ENCODE data around the gene PDYN. TPM values are rescaled to one million over a fixed set of nuclear protein-coding genes. Genes with fewer than 3 reads are reported as not detected.

Gene PDYN
- total RNA-seq, 1 experiment from 2014 or later, result not detected

DNA sequence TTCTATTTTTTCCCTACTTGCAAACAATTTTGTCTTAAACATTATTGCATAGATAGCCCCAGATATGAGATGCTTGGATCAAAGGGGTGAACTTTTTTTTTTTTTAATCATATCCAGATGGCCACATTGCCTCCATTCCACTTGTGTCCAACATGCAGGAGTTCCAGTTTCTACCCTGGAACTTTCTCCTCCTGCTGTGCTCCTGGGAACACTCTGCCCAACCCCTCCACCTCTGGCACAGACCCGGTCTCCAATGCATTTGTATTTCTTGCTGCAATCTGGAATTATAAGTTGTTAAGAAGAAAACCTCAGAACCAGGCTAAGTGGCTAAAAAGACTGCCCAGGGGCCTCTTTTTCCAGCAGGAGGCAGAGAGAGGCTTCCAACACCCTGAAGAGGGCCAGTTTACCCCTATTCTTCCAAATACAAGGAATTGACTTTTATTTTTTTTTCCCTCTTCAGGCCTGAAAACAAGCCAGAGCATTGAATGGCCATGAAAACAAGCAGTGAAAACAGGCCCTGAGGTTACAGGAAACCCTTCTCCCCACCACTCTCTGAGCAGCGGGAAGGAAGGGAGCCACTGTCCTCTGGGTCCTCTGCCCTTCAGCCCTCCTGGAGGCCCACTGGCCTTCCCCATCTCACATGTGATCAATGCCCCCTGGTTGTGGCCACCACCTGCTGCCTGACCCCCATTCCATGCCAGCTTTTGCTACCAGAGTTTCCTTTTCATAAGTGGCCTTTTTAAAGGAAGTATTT, 44.3 kb downstream of the PDYN start:
- CTCF ChIA-PET, result no interaction called here

GRCh38 chr20:1947535-1947846, 46.4 kb downstream of the PDYN start:
- TF ChIP-seq EZH2 (IDR thresholded peaks at IDR 0.05; ENCODE audit: low read depth), result no peak
- TF ChIP-seq, protein P1, sequence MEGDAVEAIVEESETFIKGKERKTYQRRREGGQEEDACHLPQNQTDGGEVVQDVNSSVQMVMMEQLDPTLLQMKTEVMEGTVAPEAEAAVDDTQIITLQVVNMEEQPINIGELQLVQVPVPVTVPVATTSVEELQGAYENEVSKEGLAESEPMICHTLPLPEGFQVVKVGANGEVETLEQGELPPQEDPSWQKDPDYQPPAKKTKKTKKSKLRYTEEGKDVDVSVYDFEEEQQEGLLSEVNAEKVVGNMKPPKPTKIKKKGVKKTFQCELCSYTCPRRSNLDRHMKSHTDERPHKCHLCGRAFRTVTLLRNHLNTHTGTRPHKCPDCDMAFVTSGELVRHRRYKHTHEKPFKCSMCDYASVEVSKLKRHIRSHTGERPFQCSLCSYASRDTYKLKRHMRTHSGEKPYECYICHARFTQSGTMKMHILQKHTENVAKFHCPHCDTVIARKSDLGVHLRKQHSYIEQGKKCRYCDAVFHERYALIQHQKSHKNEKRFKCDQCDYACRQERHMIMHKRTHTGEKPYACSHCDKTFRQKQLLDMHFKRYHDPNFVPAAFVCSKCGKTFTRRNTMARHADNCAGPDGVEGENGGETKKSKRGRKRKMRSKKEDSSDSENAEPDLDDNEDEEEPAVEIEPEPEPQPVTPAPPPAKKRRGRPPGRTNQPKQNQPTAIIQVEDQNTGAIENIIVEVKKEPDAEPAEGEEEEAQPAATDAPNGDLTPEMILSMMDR (conservative IDR thresholded peaks at IDR 0.05), result no peak
- Histone ChIP-seq H3F3A (ENCODE audit: insufficient read depth, low read depth) (no peaks in the 10 kb centered on the region), H3K4me1 (replicated peaks; ENCODE audit: insufficient read depth) (0 out of 2 replicates have a peak, but pooled peaks cover 4% of the 10 kb centered on the region), H3K27ac (no peak overlapping the region), H3K4me3 (no peak overlapping the region), H3K36me3 (ENCODE audit: low read depth) (no peaks in the 10 kb centered on the region), H3K4me2 (no peak overlapping the region), H3K79me2 (ENCODE audit: low read depth) (no peaks in the 10 kb centered on the region), H2AFZ (no peak overlapping the region), H4K20me1 (ENCODE audit: insufficient read depth) (no peaks in the 10 kb centered on the region), H3K9me2 (ENCODE audit: insufficient read depth) (no peaks in the 10 kb centered on the region), H3K27me3 (ENCODE audit: insufficient read depth, low read depth) (peaks cover 18% of the 10 kb centered on the region; the same call in 1 of the 2 replicates), H3K9me3 (ENCODE audit: insufficient read depth, low read depth) (no peaks in the 10 kb centered on the region)
- intact Hi-C loops (cut with micrococcal nuclease; ENCODE audit: unreplicated experiment), result loop anchor here (5.0 kb wide), 1 partner anchor 145 kb away; no protein-coding TSS in a partner anchor
- BruUV-seq (replicated peaks), result no TSS peak
- no peak for DNase-seq
- ChIA-PET CTCF (no interaction called here), POLR2A (ENCODE audit: unreplicated experiment) (no interaction called here)

More for the DNA sequence above, 44.3 kb downstream of the PDYN start:
- H3K79me2 ChIP-seq (ENCODE audit: low read depth), result no peaks in the 10 kb centered on the region
- no peaks in the 10 kb centered on the region for H3K36me3 ChIP-seq (ENCODE audit: low read depth)
- H3K9me2 ChIP-seq (ENCODE audit: insufficient read depth), result no peaks in the 10 kb centered on the region
- intact Hi-C loops (cut with micrococcal nuclease; ENCODE audit: unreplicated experiment), result loop anchor here (5.0 kb wide), 1 partner anchor 147 kb away; no protein-coding TSS in a partner anchor
- no peak for DNase-seq
- H3K27me3 ChIP-seq (ENCODE audit: insufficient read depth, low read depth), result peaks cover 18% of the 10 kb centered on the region; the same call in 1 of the 2 replicates
- POLR2A ChIA-PET (ENCODE audit: unreplicated experiment), result no interaction called here
- H3K9me3 ChIP-seq (ENCODE audit: insufficient read depth, low read depth), result no peaks in the 10 kb centered on the region
- H3K4me1 ChIP-seq (replicated peaks; ENCODE audit: insufficient read depth), result no peaks in the 10 kb centered on the region
- no peak overlapping the region for H3K27ac ChIP-seq
- no peaks in the 10 kb centered on the region for H3F3A ChIP-seq (ENCODE audit: insufficient read depth, low read depth)
- no peak overlapping the region for H2AFZ ChIP-seq
- TF ChIP-seq, protein P1 (conservative IDR thresholded peaks at IDR 0.05), result no peak
- TF ChIP-seq EZH2 (IDR thresholded peaks at IDR 0.05; ENCODE audit: low read depth), result no peak
- BruUV-seq (replicated peaks), result no TSS peak
- H3K4me2 ChIP-seq, result no peak overlapping the region
- H3K4me3 ChIP-seq, result no peak overlapping the region
- no peaks in the 10 kb centered on the region for H4K20me1 ChIP-seq (ENCODE audit: insufficient read depth)

DNA sequence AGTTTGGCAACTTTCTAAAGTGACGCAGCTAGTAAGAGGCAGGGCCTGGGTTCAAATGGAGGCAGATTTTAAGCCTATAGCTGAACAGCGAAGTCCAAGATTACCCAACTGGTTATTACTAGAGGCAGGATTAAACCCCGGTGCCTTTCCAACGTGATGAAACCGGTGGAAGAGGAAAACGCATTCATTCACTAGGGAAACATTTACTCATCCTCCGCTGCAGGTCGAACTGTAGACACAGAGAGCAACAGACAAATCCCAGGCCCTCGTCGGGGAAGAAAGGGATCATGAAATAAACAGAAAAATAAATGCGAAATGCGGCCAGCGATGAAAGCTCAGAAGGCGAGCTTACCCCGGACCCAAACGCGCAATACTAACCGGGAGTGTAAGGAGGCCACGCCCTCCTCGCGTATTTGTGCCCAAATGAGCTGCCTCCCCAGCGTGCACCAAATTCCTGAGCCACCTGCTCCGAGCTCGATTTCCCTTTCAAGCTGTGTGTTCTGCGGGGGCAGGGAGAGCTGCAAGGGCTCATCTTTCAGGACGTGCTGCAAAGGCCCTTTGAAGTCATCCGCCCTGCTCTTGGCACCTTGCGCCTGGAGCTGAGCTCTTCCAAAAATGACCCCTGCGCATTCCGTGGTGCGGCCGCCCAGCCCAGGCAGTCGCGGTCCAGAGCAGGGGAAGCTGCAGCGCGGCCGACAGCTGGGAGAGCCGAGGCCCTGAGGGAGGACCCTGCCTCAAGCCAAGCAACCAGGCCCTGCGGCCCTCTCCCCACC, 46.9 kb downstream of the PDYN start:
- DNase-seq, result peak in 1 of 2 experiments; percentile 22
- Histone ChIP-seq H3K27ac (no peak overlapping the region), H3K4me3 (no peak overlapping the region), H3K9me3 (ENCODE audit: insufficient read depth, low read depth) (no peaks in the 10 kb centered on the region), H3K79me2 (ENCODE audit: low read depth) (no peaks in the 10 kb centered on the region), H3F3A (ENCODE audit: insufficient read depth, low read depth) (no peaks in the 10 kb centered on the region), H3K36me3 (ENCODE audit: low read depth) (no peaks in the 10 kb centered on the region), H3K9me2 (ENCODE audit: insufficient read depth) (no peaks in the 10 kb centered on the region), H3K27me3 (ENCODE audit: insufficient read depth, low read depth) (peaks cover 18% of the 10 kb centered on the region; the same call in 1 of the 2 replicates), H2AFZ (no peak overlapping the region), H3K4me2 (no peak overlapping the region), H3K4me1 (replicated peaks; ENCODE audit: insufficient read depth) (0 out of 2 replicates have a peak, but pooled peaks cover 4% of the 10 kb centered on the region), H4K20me1 (ENCODE audit: insufficient read depth) (no peaks in the 10 kb centered on the region)
- intact Hi-C loops (cut with micrococcal nuclease; ENCODE audit: unreplicated experiment), result loop anchor here (5.0 kb wide), 1 partner anchor 145 kb away; no protein-coding TSS in a partner anchor
- ChIA-PET POLR2A (ENCODE audit: unreplicated experiment) (no interaction called here), CTCF (no interaction called here)
- TF ChIP-seq EZH2 (IDR thresholded peaks at IDR 0.05; ENCODE audit: low read depth), result no peak
- TF ChIP-seq, protein P1 (conservative IDR thresholded peaks at IDR 0.05), result no peak
- BruUV-seq (replicated peaks), result no TSS peak

All from PC-9 (cell line).